Upper lobe of left lung (tissue), 6 donors: ENCODE measurements around the gene FAT3. TPM values are rescaled to one million over a fixed set of nuclear protein-coding genes. Genes with fewer than 3 reads are reported as not detected.

Source experiments
- ATAC-seq, 2 donors: fragments of 200-7000 bp; cut with Tn5 transposase; one replicate each; pipeline ENCODE4 v1.9.1; 2022; ENCODE audit warnings: mild to moderate bottlenecking in 2 of 2, moderate library complexity in 2 of 2; ENCODE audit not compliant: low FRiP score in 2 of 2
- DNase-seq, 2 donors: peaks; one replicate each; pipeline ENCODE4 v3.0.0-alpha.2; 2019 to 2020
- H3K27ac ChIP-seq, 4 donors: fragments of 200-600 bp; sonication (generic); one replicate each; pipeline ENCODE4 v1.5.1; 2016 to 2019
- H3K27me3 ChIP-seq, 4 donors: fragments of 200-600 bp; sonication (generic); one replicate each; pipeline ENCODE4 v1.5.1; 2017 to 2019
- H3K36me3 ChIP-seq, 4 donors: fragments of 200-600 bp; sonication (generic); one replicate each; pipeline ENCODE4 v1.5.1; 2016 to 2019
- H3K4me1 ChIP-seq, 4 donors: fragments of 200-600 bp; sonication (generic); one replicate each; pipeline ENCODE4 v1.5.1; 2018 to 2019
- H3K4me3 ChIP-seq, 4 donors: fragments of 200-600 bp; sonication (generic); one replicate each; pipeline ENCODE4 v1.5.1; 2017 to 2019; ENCODE audit warnings: mild to moderate bottlenecking in 2 of 4, moderate library complexity in 1 of 4
- H3K9me3 ChIP-seq, 4 donors: fragments of 200-600 bp; sonication (generic); one replicate each; pipeline ENCODE4 v1.5.1; 2018 to 2019
- EP300 ChIP-seq, 4 donors: sonication (generic); formaldehyde crosslinking; IDR thresholded peaks; one replicate each; pipeline ENCODE4 v1.5.1; 2017; ENCODE audit warnings: antibody characterized with exemption in 4 of 4, control low read depth in 2 of 4
- POLR2A ChIP-seq, 4 donors: fragments of 450-650 bp; IDR thresholded peaks; one replicate each; pipeline ENCODE4 v1.5.1; 2016 to 2017; ENCODE audit warnings: antibody characterized with exemption in 4 of 4, mild to moderate bottlenecking in 2 of 4
- POLR2AphosphoS5 ChIP-seq, 2 donors: sonication (generic); formaldehyde crosslinking; IDR thresholded peaks; one replicate each; pipeline ENCODE4 v1.5.1; 2017; ENCODE audit warnings: antibody characterized with exemption in 2 of 2
- WGBS, 2 donors: methylation state at CpG; one replicate each; pipeline ENCODE4 v1.1.5; 2017 to 2018; 5-methylcytosine and 5-hydroxymethylcytosine counted together
- total RNA-seq, 6 donors: library from RNA; depleted of rRNA in 4 of 6; stranded (reverse); fragments of >200 nt in 4 of 6; gene quantifications; one replicate each; pipeline versions ENCODE4 v1.1.0 to v1.2.1, GENCODE V29; 2016 to 2021
- TF ChIP-seq, protein P1 (sequence below), 6 experiments: fragments of 450-650 bp in 4 of 6; fragments of 200-600 bp in 2 of 6; sonication (generic) in 2 of 6; IDR thresholded peaks; one replicate each; pipeline ENCODE4 v1.5.1; 2016 to 2019; ENCODE audit warnings: antibody characterized with exemption in 6 of 6
- donor health status: DM: no; HTN: no; CAD: no; lungs with moderate emphysema.
- donor health status: DM: no; HTN: yes; CAD: no; lungs with severe emphysema.

FAT3 gene
- total RNA-seq, 6 donors from 2014 or later: 2.7 to 9.8 (median 4.3) TPM

DNA sequence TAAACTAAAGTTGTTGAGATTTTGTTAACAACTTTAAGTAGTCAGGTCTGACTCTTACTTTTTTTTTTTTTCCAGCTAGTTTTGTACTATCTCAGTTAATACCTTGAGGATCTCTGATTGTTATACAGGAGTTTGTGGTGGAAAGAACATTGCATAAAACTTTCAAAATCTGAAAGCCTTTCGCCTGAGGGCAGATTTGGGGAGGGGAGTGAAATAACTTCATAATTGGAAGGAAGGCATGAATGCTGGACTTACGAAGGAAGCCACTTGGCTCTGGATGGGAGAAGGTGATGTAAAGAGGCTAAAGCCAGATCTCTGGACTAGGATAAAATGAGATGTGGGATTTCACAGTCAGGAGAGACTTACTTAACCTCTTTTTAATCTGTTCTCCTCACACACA lies 18.2 kb upstream of the FAT3 start:
- Histone ChIP-seq H3K36me3 (no peaks in the 10 kb centered on the region), H3K4me3 (no peak overlapping the region), H3K9me3 (no peaks in the 10 kb centered on the region), H3K27me3 (no peaks in the 10 kb centered on the region), H3K27ac (no peak overlapping the region), H3K4me1 (no peaks in the 10 kb centered on the region)
- WGBS, 2 donors: 84 to 93% methylated on average over 2 of the region's 2 CpGs
- DNase-seq (no peak), ATAC-seq (no peak)
- TF ChIP-seq POLR2A (IDR thresholded peaks at IDR 0.05): no peak
- no peak for TF ChIP-seq POLR2AphosphoS5 (IDR thresholded peaks at IDR 0.05)
- no peak for TF ChIP-seq EP300 (IDR thresholded peaks at IDR 0.05)
- TF ChIP-seq, protein P1, sequence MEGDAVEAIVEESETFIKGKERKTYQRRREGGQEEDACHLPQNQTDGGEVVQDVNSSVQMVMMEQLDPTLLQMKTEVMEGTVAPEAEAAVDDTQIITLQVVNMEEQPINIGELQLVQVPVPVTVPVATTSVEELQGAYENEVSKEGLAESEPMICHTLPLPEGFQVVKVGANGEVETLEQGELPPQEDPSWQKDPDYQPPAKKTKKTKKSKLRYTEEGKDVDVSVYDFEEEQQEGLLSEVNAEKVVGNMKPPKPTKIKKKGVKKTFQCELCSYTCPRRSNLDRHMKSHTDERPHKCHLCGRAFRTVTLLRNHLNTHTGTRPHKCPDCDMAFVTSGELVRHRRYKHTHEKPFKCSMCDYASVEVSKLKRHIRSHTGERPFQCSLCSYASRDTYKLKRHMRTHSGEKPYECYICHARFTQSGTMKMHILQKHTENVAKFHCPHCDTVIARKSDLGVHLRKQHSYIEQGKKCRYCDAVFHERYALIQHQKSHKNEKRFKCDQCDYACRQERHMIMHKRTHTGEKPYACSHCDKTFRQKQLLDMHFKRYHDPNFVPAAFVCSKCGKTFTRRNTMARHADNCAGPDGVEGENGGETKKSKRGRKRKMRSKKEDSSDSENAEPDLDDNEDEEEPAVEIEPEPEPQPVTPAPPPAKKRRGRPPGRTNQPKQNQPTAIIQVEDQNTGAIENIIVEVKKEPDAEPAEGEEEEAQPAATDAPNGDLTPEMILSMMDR (IDR thresholded peaks at IDR 0.05): no peak

DNA sequence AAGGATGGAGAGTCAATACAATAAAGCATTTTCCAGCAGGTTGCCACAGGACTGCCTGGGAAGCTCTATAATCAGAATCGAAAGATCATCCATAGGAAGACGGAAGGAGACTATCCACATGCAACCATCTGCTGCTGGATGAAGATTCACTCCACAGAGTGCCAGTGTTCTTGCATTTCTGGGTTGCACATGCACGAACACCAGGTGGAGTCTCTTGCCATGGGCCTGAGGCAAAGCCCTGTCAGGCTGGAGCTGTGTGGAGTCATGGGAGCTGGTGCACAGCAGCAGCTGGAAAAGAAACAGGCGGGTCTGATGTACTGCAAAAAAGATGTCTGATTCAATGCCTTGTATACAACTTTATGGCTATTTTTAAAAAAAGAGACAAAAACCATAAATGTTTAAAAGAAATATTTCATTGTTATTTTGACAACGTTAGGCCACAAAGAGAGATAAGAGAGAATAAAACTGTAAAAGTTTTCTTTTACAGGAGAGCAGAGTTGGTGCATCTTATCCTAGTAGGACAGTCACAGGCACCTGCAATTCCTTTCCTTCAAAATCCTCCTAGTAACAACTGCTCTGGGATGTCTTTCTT lies 12.9 kb upstream of the FAT3 start:
- Histone ChIP-seq H3K27ac (no peak overlapping the region), H3K4me1 (no peaks in the 10 kb centered on the region), H3K27me3 (no peaks in the 10 kb centered on the region), H3K9me3 (no peaks in the 10 kb centered on the region), H3K4me3 (no peak overlapping the region), H3K36me3 (no peaks in the 10 kb centered on the region)
- no peak for DNase-seq
- no peak for TF ChIP-seq EP300 (IDR thresholded peaks at IDR 0.05)
- TF ChIP-seq POLR2AphosphoS5 (IDR thresholded peaks at IDR 0.05): no peak
- TF ChIP-seq POLR2A (IDR thresholded peaks at IDR 0.05): no peak
- TF ChIP-seq, protein P1 (IDR thresholded peaks at IDR 0.05): no peak
- ATAC-seq: no peak
- WGBS, 2 donors: 61 to 88% methylated on average over 4 to 5 of the region's 5 CpGs

DNA sequence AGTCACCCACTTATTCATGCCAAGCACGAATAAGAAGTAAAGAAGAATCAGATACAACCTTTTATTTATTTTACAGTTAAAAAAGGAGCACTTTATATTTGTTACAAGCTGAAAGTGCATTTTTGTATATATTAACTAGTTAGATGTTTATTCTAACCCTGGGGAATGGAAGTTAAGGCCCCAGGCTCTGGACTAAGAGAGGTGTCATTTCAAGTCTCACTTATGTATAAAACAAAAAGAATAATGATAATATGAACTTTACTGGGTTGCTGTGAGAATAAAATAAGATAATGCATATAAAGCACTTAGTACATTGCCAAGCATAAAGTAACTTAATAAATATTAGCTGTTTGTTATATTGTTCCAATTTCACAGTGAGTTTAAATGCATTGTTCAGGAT lies 12.1 kb upstream of the FAT3 start:
- no peak for DNase-seq
- no peaks in the 10 kb centered on the region for H3K4me1 ChIP-seq
- ATAC-seq: no peak
- H3K36me3 ChIP-seq: no peaks in the 10 kb centered on the region
- 19 to 34% methylated on average over 1 of the region's 1 CpG for WGBS, 2 donors
- no peaks in the 10 kb centered on the region for H3K27me3 ChIP-seq
- no peak overlapping the region for H3K4me3 ChIP-seq
- TF ChIP-seq, protein P1 (IDR thresholded peaks at IDR 0.05): no peak
- TF ChIP-seq POLR2AphosphoS5 (IDR thresholded peaks at IDR 0.05): no peak
- no peak overlapping the region for H3K27ac ChIP-seq
- H3K9me3 ChIP-seq: no peaks in the 10 kb centered on the region

DNA sequence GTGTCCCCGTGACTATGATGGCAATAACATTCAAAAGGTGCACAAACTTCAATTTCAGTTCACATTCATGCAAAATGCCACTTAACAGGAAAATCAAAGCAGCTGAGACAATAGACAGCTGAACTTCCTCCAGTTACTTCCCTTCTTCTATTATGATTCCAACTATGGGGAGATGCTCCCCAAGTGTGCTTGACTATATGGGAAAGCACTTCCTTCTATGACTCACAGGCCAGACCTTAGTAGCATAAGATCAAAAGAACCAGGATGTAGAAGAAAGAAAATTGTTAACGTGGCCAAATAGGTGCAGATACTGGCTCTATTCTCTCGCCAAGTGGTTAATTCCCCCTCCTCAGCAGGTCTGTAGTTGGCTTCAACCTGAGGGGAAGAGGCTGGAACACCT lies 7.8 kb upstream of the FAT3 start:
- Histone ChIP-seq H3K36me3 (no peaks in the 10 kb centered on the region), H3K4me3 (no peak overlapping the region), H3K9me3 (no peaks in the 10 kb centered on the region), H3K4me1 (no peaks in the 10 kb centered on the region), H3K27me3 (no peaks in the 10 kb centered on the region), H3K27ac (no peak overlapping the region)
- no peak for TF ChIP-seq EP300 (IDR thresholded peaks at IDR 0.05)
- TF ChIP-seq POLR2A (IDR thresholded peaks at IDR 0.05): no peak
- TF ChIP-seq, protein P1 (IDR thresholded peaks at IDR 0.05): no peak
- no peak for TF ChIP-seq POLR2AphosphoS5 (IDR thresholded peaks at IDR 0.05)
- ATAC-seq (no peak), DNase-seq (no peak)
- WGBS, 2 donors: 51 to 66% methylated on average over 3 of the region's 3 CpGs

DNA sequence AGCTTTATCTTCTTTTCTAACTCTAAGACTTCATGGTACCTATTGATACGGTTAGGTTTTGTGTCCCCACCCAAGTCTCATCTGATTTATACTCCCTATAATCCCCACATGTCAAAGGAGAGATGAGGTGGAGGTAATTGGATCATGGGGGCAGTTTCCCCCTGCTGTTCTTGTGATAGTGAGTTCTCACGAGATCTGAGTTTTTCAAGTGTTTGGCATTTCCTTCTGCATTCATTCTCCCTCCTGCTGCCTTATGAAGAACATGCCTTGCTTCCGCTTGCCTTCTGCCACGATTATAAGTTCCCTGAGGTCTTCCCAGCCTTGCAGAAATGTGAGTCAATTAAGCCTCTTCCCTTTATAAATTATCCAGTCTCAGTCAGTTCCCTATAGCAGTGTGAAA lies 5.1 kb upstream of the FAT3 start:
- peaks cover 0 to 6% (median 0%) of the 10 kb centered on the region in 4 donors for H3K27me3 ChIP-seq
- H3K27ac ChIP-seq: no peak overlapping the region
- DNase-seq: no peak
- no peak overlapping the region for H3K4me3 ChIP-seq
- TF ChIP-seq POLR2A (IDR thresholded peaks at IDR 0.05) (no peak), POLR2AphosphoS5 (IDR thresholded peaks at IDR 0.05) (no peak), EP300 (IDR thresholded peaks at IDR 0.05) (no peak)
- TF ChIP-seq, protein P1 (IDR thresholded peaks at IDR 0.05): no peak
- no peaks in the 10 kb centered on the region for H3K36me3 ChIP-seq
- WGBS, 2 donors: 69% methylated on average over 4 of the region's 4 CpGs
- H3K4me1 ChIP-seq: peaks cover 0 to 3% (median 0%) of the 10 kb centered on the region in 4 donors
- no peaks in the 10 kb centered on the region for H3K9me3 ChIP-seq
- no peak for ATAC-seq
